Stimulated activated CD8-positive, alpha-beta memory T cell treated with anti-CD3 and anti-CD28 coated beads, Interleukin-15, amount 100 ng/mL, for 4 hours (primary cell): ENCODE measurements around the gene SLC12A1.

ENCODE experiments used
- DNase-seq, 2 donors: peaks; one replicate each; pipeline ENCODE4 v3.0.0-alpha.2; 2020; ENCODE audit warnings: low read depth in 2 of 2

Gene SLC12A1

DNA sequence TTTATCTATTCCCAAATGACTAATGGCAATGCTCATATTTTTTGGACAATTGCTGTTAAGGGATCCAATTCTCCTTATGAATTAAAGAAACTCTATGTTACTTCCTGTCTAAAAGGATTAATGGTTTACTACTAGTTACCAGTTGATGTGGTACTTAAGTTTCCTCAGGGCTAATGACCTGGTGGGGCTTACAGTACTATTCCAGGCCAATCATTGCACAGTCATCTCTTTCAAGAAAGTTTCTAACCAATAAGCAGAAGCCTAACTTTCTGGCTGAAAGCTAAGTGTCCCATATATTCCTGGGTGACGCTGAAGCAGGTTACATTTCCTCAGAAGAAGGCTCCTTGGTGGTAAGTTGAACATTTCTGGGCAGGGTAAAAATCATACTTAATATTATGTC is at the start of gene SLC12A1:
Gene SLC12A1, plus strand, starts transcription at position 322 of the 400 bp plus-strand sequence. CDS start 1,418 bp downstream, outside the sequence.
- no peak for DNase-seq

DNA sequence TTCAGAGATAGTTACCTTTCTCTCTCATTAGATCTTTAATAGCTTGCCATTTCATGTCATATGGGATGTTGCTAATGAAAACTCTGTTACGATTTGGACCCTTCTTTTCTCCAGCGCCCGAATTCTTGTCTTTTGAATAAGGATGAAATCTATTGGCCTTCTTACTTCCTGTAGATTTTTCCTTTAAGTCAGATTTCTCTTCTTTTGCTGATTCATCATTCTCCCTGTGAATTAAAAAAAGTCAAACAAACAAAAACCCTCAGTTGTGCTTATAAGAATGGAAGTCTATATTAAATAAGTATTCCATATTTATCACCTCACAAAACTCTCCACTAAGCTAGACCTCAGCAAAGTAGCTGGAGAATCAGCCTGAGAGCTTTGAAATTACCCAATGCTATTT is 37.5 kb upstream of the SLC12A1 start:
- DNase-seq, result no peak

DNA sequence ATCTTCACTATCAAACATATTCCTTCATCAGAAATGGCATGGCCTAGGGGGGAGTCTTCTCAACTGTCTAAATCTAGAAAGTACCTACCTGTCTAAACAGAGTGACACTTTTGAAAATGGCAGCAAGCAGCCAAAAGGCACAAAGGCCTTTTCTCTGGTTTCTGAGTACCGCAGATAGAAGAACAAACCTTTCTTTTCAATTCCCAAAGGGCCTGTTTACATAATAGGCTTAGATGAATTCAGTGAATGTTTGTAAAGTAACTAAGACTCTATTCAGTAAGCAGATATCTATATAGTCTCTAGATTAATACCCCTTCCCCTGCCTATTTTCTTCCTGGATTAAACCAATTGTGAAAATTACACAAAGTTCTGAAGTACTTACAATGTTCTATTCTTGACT is 35.1 kb upstream of the SLC12A1 start:
- no peak for DNase-seq

DNA sequence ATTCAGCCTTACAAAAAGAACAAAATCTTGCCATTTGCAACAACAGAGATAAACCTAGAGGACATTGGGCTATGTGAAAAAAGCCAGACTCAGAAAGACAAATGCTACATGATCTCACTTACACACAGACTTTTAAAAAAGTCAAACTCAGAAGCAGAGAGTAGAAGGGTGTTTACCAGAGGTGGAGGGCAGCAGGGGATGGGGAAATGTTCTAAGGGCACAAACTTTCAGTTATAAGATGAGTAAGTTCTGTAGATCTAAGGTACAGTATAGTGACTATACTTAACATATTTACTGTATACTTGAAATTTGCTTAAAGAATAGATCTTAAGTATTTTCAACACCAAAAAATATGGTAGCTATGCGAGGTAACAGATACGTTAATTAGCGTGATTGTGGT is 31.0 kb upstream of the SLC12A1 start:
- no peak for DNase-seq

DNA sequence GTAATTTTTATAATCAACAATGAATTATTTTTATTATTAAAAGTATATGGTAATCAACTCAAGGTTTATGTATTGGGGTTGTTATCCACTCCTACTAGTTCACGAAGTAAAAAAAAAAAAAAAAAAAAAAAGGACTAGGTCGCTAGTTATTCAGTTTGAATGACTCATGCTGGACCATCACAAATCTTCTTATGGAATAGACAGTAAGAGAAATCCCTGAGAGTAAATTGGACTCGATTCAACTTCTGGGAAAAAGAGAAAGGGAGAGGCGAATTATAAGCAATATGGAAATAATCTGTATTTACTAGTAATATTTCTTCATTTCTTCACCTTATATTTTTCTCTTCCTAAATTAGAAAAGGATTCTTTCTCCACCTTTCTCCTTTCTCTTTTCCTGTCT is 30.0 kb upstream of the SLC12A1 start:
- DNase-seq, result no peak

DNA sequence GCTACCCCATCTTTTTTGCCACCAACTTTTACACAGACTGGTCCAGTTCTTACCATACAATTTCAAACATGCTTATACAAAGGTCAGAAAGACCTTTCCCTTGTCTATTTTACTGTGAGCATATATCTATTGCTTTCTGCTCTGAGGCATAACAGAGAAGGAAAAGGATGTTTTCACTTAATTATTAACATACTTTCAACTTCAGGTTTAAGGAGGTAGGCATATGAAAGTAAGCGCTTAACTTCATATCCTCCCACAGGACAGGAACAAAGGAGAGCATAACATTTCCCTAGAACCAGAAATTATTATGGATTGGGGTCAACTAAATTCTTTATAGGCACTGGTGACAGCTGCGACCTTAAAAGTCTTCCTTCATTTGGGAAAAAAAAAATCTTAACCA is 29.1 kb upstream of the SLC12A1 start:
- no peak for DNase-seq

DNA sequence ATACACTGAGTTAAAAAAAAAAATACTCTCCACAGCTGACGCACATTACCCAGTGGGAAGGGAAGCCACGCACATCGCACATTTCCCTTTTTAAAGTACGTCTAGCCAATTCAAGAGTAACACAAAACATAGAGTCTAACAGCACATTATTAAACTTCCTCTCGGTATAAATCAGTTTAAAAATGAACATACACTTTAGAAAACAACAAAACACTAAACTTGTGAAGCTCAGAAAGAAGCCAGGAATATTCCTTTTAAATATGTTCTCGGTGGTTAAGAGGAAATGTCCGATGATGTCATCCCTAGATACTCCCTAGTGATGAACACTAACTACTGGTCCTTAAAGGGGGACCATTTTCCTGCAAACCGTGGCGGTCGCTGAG is 28.7 kb upstream of the SLC12A1 start:
- no peak for DNase-seq

DNA sequence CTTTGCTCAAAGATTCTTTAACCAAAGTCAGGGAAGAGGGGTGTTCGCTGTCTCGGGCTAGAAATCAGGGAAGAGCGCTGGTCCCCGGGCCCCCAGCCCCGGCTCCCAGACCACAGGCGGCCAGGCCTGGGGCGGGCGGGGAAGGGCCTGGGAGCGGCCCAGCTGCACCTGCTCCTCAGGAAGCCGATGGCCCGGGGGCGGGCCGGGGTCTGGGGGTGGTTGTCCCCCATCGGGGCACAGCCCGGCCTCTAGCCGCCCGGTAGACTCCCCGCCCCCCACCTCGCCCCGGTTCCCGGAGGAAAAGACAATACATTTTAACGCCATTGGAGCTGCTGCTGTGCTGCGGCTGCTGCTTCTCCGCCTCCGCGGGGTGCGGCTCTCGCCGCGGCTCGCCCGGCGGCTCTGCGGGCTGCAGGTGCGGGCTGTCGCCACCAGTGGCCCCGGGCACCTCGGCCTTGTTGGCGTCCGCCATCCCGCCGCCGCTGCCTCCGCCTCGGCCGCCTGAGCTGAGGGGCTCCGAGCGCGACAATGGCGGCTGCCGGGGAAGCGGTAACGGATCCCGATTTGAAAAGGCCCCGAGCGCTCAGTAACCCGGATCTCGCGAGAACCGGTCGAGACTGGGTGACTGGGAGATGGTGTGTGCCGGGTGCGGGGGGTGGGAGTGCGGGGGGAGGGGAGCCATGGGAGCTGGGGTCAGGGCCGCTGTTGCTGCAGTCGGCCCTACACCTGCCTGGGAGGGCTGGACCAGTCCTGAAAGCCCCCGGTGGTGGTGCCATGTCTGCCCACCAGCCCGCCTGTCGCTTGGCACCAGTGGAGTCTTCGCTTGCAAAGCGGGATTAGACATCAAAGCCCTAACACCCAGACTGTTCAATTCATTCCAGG is 28.1 kb upstream of the SLC12A1 start, which contains the start of gene MYEF2:
Gene MYEF2, minus strand, starts transcription at position 530 of the 882 bp plus-strand sequence. Its CDS starts 58 bp downstream, at position 472.
- DNase-seq, result peak; percentile 35 to 50

DNA sequence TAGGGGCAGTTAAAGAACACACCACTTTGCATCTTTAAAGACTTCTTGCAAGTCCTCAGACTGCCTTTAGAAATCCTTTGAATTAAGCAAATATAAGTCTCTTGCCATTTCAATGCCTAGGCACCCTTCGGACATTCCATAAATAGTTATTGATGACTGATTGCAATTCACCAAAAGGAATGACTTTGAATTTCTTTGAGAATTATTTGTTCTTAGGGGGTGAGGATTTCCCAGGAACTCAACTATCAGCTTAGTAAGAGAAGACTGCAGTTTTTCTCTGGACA is 27.5 kb upstream of the SLC12A1 start:
- no peak for DNase-seq

DNA sequence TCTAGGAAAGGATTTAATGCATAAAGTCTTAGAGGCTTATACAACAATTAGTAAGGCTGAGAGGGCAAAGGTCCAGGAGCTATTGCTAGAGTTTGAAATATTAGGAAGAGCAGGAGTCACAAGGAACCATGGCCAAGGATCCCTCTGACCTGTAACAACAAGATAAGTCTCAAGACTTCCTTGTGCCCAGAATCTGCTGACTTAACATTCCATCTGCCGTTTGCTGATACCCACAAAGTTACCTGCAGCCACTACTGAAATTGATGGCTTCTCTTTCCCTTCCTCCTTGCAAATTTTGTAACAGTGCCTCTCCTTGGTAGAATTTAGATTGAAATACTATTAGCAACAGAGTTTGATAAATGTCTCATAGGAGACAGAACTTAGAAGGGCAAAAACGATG is 23.4 kb upstream of the SLC12A1 start:
- no peak for DNase-seq

DNA sequence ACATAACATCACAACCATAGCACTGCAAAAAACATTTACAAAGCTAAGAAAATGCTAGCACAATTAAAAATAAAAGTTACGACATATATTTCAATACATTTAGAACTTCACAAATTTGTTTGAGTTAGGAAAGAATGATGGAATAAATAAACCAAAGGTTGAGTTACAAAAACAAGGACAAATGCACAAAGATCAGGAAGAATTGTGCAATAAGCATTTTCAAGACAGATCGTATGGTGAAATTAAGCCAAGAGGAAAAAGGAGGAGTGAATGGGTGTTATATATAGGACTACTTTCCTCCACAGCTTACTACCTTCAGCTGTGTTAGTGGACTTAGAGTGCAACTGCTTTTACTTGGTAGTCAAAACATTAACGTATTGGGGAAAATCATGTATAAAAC is 20.6 kb upstream of the SLC12A1 start:
- no peak for DNase-seq

DNA sequence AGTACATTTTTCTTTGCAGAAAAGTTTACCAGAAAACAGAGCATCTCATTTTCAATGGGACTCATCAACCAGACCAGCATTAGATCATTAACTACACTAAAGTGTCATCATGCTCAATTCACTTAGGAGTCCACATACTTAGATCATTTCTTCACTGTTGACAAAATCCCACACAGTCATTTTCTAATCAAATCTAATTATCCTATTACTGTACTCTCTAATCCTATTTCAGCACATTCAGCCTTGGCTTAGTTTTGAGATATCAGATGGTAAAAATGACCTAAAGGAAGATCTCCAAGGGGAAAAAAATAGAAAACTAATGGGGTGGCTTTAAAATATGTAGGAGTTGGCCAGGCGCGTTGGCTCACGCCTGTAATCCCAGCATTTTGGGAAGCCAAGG is 19.8 kb upstream of the SLC12A1 start:
- DNase-seq, result no peak

DNA sequence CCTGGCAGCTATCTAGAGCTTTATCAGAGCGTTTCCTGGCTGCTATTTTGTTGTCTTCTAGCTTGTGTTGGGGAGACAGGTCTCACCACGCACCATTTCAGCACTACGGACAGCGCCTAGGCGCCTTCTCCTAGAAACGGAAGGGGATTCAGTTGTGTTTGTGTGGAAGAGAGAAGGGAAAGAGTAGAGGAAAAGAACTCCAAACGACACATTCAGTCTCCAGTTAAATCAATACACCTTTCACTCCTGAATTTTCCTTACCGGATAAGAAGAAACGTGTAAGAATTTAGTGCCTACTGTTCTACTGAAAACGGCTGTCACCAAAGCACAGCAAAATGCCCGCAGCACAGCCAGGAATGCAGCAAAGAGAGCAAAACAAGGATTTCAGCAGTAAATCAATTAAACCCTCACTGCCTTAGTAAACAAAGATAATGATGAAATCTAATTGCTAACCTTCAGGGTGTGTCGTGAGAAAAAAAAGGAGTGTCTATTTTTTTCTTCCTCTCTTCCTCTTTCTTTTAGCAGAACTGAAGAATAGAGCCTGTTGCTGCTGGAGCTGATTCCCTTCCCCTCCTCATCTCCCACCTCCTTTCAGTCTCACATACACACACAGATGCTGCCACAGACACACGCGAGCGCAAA is 15.0 kb upstream of the SLC12A1 start:
- no peak for DNase-seq

DNA sequence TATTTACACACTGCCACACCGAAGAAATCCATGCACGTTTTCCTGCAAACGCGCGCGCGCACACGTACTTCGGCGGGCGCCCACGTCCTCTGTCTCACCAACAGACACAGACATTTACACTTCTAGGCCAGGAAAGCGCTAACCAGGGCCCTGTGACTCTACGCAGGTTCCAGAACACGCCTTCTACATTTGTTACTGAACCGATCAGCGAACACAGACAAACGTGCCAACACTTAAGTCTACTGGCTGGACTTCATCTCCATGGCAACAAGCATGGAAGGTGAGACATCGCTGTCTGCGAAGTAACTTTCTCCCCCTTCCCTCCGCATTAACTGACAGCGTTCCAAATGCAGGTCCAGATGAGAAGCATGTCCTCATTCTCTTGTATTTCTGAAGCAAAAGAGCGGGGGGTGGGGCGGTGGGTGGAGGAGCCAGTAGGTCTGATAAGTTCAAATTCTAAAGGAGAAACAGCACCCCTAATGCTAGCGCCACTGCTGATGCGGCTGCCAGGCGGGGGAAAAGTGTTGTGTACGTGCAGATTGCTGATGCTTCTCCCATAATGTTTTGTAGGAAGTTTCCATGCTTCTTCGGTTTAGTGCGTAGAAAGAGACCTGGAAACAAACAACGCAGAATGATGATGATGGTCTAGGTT is 14.4 kb upstream of the SLC12A1 start, which contains the start of gene CTXN2:
Gene CTXN2, plus strand, starts transcription at position 92 of the 652 bp plus-strand sequence. CDS start 9,636 bp downstream, outside the sequence.
- no peak for DNase-seq

DNA sequence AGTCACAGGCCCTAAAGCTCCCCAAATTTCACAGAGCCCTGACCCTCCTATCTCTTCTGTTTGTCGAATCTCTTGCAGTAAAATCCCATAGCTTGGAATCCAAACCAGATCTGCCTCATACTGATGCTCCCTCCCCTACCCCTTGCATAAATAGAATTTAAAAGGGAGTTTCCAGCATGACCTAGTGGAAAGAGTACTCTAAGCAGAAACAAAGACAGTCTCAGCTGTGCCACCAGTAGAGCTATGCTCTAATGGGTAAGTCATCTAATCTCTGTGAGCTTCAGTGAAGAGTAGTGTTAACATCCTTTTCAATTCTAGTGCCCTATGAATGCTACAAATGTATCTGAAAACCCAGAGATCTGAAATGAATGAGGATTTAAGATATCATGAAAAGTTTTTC is 4.0 kb upstream of the SLC12A1 start:
- no peak for DNase-seq

DNA sequence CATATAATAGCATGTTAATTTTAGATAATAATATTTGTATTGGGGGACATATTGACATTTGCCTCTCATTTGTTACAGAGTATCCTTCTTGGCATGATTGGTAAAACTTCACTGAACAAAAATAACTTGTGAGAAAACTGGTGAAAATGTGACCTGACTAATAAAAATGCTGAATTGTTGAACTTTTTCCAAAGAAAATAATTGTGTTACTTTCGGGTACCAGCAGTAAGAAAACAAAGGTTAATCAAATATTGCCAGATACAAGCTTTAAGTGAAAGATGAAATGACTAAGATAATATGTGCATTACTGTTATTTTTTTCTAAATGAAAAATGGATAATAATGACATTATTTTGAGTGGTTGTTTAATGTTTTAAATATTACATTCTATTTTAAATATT is 15.2 kb downstream of the SLC12A1 start:
- DNase-seq, result no peak

DNA sequence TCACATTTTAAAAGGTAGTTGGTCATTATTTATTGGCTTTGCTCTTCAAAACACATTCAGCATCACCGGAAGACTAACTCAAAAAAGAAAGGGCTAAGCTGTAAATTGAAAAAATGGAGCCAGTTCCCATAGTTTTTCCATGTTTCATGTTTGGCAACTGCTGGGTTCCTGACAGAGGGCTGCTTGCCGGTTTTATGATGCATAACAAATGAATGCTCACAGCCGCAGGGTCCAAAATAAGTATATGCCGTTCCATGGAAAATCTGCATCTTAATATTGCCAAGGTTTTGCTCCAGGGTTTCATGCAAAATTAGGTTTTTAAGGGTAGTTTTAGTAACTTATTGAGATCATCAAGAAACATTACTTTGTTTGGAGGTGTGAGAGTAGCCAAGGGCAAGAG is 15.8 kb downstream of the SLC12A1 start:
- no peak for DNase-seq

DNA sequence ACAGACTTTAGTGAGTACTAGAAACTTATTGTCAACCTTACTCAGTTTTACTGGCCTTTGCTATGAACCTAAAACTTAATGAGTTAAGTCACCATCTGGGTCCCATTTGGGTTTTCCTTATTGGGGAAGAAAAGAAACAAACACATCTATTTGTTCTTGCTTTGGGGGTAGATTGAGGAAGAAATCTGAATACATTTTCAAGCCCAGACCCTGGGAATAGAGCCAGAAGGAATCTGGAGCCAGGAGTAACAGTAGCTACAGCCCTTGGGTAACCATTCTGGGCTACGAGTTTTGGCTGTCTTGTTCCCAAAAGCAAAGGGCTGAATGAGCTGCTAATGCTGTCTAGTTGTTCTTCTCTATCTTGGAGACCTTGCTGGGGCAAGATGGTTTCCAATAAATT is 16.5 kb downstream of the SLC12A1 start:
- DNase-seq, result no peak

DNA sequence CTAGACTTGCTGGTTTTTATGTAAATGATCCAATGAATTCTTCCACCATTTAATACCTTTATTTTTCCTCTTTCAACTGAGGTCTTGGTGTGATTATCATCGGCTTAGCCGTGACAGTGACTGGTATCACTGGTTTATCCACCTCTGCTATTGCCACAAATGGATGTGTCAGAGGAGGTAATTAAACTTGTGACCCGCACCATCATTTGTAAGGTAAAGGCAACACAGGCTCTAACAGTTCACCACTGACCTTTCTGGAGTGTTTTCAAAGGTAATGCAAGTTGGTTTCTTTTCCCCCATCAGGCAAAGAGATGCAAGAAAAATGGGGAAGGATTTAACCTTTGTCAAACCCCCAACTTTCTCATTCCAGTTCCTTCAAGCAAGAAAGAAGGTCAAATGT is 19.7 kb downstream of the SLC12A1 start:
- DNase-seq, result no peak

DNA sequence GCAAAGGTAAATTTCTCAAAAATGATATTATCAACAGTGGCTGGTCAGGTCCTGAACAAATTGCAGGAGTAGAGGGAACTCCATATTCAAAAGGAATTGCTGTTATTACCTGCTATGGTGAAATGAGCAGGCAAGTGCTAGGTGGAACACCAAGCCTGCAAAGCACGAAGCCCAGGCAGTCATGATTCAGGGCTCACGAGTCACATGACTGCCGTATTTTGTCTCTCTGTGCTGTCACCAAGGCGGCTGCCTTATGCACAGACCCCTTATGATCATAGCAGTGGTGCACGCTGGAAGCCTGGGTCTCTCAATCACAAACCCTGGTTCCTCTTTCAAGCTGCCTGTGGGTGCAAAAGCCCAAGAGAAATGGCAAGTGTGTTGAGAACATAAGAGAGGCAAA is 24.4 kb downstream of the SLC12A1 start:
- DNase-seq, result no peak

DNA sequence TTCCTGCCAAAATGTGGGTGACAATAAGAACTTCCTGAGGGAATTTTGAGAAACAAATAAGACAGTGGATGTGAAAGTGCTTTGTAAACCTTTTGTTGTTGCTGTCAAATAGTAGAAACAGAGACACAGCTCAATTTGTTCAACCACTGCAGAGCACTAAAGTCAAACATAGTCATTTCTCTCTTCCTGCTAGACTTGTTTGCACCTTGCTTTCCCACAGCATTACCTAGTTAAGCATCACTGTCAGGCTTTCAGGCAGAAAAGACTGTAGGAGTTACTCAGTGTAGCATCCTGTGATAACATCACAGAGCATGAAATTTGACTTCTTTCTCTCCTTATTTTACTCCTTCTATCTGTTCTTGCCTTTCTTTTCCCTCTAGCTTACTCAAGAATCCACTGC is 27.1 kb downstream of the SLC12A1 start:
- no peak for DNase-seq

DNA sequence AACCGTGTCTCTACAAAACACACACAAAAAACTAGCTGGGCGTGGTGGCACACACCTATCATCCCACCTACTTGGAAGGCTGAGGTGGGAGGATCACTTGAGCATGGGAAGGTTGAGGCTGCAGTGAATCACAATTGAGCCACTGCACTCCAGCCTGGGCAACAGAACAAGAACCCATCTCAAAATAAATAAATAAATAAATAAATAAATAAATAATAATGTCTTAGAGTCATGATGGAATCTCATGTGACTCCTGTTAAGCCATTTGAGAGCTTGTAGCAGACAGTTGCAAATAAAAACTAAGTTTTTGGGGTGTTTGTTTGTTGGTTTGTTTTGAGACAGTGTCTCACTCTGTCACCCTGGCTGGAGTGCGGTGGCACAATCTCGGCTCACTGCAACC is 33.2 kb downstream of the SLC12A1 start:
- DNase-seq, result no peak

DNA sequence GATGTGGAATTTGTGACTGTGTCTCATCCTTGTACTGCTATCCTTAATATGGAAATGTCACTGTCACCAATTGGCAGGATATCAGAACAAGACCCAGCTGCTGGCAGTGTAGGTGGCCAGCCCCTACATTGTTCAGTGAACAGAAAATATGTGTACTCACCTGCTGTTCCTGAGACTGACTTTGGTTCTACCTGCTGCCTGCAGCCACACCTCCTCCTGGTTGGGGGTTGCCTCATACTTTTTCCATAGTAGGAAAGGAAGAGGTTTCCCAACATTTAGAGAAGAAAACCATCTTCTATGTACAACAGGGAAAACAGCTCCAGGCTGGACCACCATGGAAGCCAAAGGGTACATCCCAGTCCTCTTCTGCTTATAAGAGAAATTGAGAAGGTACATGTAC is 35.9 kb downstream of the SLC12A1 start:
- no peak for DNase-seq
